ENCODE data around the gene ERCC2. TPM values are rescaled to one million over a fixed set of nuclear protein-coding genes. Genes with fewer than 3 reads are reported as not detected.
"Not testable (repeated sequence)": the region's sequence is repeated elsewhere in the genome, so short reads cannot be mapped to it uniquely, and the experiment has no call there.

ERCC2 gene
- polyA plus RNA-seq, 1 experiment, result 94.6 TPM

DNA sequence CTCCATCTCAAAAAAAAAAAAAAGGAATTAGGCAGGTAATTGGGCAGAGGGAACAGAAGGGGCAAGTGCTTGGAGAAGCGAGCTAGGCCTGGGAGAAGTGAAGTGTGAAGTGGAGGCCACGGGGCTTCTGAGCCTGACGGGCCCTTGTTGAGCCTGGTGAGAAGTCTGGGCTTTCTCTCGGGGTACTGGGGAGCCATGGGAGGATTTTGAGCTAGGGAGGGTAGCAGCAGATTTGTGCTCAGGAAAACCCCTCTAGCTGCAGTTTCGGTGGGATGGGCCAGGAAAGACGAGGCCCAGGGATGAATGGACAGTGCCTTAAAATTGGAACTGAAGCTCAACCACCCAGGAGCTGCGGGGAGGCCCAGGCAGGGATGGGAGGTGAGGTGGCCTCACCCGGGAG lies 44.1 kb upstream of the ERCC2 start:
- H3K36me3 ChIP-seq (ENCODE audit: control insufficient read depth, insufficient read depth, low read length), result peaks cover 16% of the 10 kb centered on the region
- POLR2A ChIA-PET, result no interaction called here
- CTCF ChIA-PET, result interaction anchor here (0.6 to 2.5 kb wide), 4 partner anchors 13 to 1830 kb away, joined by 3 to 9 read pairs (median 4); no protein-coding TSS in a partner anchor
- TF ChIP-seq, protein P1, sequence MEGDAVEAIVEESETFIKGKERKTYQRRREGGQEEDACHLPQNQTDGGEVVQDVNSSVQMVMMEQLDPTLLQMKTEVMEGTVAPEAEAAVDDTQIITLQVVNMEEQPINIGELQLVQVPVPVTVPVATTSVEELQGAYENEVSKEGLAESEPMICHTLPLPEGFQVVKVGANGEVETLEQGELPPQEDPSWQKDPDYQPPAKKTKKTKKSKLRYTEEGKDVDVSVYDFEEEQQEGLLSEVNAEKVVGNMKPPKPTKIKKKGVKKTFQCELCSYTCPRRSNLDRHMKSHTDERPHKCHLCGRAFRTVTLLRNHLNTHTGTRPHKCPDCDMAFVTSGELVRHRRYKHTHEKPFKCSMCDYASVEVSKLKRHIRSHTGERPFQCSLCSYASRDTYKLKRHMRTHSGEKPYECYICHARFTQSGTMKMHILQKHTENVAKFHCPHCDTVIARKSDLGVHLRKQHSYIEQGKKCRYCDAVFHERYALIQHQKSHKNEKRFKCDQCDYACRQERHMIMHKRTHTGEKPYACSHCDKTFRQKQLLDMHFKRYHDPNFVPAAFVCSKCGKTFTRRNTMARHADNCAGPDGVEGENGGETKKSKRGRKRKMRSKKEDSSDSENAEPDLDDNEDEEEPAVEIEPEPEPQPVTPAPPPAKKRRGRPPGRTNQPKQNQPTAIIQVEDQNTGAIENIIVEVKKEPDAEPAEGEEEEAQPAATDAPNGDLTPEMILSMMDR (IDR thresholded peaks at IDR 0.05; ENCODE audit: insufficient read depth, low read depth, low read length), result no peak
- DNase-seq (ENCODE audit: low read depth), result no peak
- H3K27me3 ChIP-seq (ENCODE audit: control insufficient read depth, insufficient read depth, low read length), result no peaks in the 10 kb centered on the region
- no peak overlapping the region for H3K4me3 ChIP-seq (ENCODE audit: low read depth, low read length)

DNA sequence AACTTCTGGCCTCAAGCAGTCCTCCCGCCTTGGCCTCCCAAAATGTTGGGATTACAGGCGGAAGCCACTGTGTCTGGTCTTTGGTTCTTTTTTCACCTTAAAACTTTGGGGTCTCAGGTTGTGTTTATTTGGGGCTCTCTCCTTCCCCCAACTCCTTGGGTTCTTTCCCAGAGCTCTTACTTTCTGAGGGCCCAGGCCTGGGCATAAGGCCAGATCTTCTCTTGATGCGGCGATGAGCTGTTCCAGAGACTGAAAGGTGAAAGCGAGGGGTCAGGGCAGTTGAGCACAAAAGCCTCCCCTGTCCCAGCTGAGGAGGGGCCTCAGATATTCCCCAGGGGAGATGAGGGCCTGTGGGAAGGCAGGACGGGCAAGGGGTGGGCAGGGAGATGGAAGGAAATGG lies 43.1 kb upstream of the ERCC2 start:
- Histone ChIP-seq H3K4me3 (ENCODE audit: low read depth, low read length) (no peak overlapping the region), H3K27me3 (ENCODE audit: control insufficient read depth, insufficient read depth, low read length) (no peaks in the 10 kb centered on the region), H3K36me3 (ENCODE audit: control insufficient read depth, insufficient read depth, low read length) (peaks cover 16% of the 10 kb centered on the region)
- TF ChIP-seq, protein P1 (IDR thresholded peaks at IDR 0.05; ENCODE audit: insufficient read depth, low read depth, low read length), result no peak
- DNase-seq (ENCODE audit: low read depth), result no peak
- ChIA-PET POLR2A (interaction anchor here (0.6 kb wide), 1 partner anchor 8 kb away, joined by 3 read pairs; no protein-coding TSS in a partner anchor), CTCF (interaction anchor here (1.2 to 1.4 kb wide), 3 partner anchors 9 to 72 kb away, joined by 4 read pairs; partner anchors contain the start of gene PPP1R13L)

DNA sequence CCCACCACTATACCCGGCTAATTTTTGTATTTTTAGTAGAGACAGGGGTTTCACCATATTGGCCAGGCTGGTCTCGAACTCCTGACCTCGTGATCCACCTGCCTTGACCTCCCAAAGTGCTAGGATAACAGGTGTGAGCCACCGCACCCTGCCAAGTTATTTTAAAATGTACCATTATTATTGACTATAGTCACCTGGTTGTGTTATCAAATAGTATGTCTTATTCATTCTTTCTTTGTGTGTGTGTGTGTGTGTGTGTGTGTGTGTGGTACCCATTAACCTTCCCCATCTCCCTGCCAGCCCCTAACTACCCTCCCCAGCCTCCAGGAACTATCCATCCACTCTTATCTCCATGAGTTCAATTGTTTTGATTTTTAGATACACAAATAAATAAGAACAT lies 40.0 kb upstream of the ERCC2 start:
- POLR2A ChIA-PET; H3K4me3 ChIP-seq (ENCODE audit: low read depth, low read length); H3K27me3 ChIP-seq (ENCODE audit: control insufficient read depth, insufficient read depth, low read length); CTCF ChIA-PET; DNase-seq (ENCODE audit: low read depth): not testable (repeated sequence)
- H3K36me3 ChIP-seq (ENCODE audit: control insufficient read depth, insufficient read depth, low read length), result peaks cover 14% of the 10 kb centered on the region

DNA sequence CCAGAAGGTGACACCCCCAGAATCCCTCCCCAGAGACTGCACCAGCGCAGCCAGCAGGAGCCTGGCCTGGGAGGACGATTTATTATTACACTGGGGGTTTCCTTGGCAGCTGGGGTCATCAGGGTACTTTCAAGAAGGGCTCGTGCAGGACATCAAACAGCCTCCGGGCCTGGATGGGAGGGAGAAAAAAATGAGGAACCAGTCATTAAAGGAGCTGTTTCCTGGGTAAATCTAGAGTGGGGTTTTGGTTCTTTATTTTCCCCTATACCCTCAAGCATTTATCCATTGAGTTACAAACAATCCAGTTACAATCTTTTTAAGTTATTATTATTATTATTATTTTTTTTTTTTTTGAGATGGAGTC lies 39.2 kb upstream of the ERCC2 start:
- ChIA-PET CTCF (no interaction called here), POLR2A (no interaction called here)
- Histone ChIP-seq H3K4me3 (ENCODE audit: low read depth, low read length) (no peak overlapping the region), H3K27me3 (ENCODE audit: control insufficient read depth, insufficient read depth, low read length) (no peaks in the 10 kb centered on the region), H3K36me3 (ENCODE audit: control insufficient read depth, insufficient read depth, low read length) (peaks cover 10% of the 10 kb centered on the region)
- DNase-seq (ENCODE audit: low read depth), result no peak
- TF ChIP-seq, protein P1 (IDR thresholded peaks at IDR 0.05; ENCODE audit: insufficient read depth, low read depth, low read length), result no peak

DNA sequence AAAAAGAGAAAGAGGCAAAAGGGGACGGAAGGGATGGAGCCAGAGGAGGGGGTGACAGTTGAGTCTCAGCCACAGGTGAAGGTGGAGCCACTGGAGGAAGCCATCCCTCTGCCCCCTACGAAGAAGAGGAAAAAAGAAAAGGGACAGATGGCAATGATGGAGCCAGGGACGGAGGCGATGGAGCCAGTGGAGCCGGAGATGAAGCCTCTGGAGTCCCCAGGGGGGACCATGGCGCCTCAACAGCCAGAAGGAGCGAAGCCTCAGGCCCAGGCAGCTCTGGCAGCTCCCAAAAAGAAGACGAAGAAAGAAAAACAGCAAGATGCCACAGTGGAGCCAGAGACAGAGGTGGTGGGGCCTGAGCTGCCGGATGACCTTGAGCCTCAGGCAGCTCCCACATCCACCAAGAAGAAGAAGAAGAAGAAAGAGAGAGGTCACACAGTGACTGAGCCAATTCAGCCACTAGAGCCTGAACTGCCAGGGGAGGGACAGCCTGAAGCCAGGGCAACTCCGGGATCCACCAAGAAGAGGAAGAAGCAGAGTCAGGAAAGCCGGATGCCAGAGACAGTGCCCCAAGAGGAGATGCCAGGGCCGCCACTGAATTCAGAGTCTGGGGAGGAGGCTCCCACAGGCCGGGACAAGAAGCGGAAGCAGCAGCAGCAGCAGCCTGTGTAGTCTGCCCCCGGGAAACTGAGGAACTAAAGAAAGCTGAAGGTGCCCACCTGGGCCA lies 38.6 kb upstream of the ERCC2 start:
- H3K36me3 ChIP-seq (ENCODE audit: control insufficient read depth, insufficient read depth, low read length), result peaks cover 7% of the 10 kb centered on the region
- TF ChIP-seq, protein P1 (IDR thresholded peaks at IDR 0.05; ENCODE audit: insufficient read depth, low read depth, low read length), result no peak
- DNase-seq (ENCODE audit: low read depth), result no peak
- ChIA-PET POLR2A (no interaction called here), CTCF (no interaction called here)
- no peaks in the 10 kb centered on the region for H3K27me3 ChIP-seq (ENCODE audit: control insufficient read depth, insufficient read depth, low read length)
- no peak overlapping the region for H3K4me3 ChIP-seq (ENCODE audit: low read depth, low read length)

DNA sequence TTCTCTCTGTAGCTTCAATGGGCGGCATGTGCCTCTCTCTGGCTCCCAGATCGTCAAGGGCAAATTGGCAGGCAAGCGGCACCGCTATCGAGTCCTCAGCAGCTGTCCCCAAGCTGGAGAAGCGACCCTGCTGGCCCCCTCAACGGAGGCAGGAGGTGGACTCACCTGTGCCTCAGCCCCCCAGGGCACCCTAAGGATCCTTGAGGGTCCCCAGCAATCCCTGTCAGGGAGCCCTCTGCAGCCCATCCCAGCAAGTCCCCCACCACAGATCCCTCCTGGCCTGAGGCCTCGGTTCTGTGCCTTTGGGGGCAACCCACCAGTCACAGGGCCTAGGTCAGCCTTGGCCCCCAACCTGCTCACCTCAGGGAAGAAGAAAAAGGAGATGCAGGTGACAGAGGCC lies 37.7 kb upstream of the ERCC2 start:
- POLR2A ChIA-PET, result no interaction called here
- no peak overlapping the region for H3K4me3 ChIP-seq (ENCODE audit: low read depth, low read length)
- TF ChIP-seq, protein P1 (IDR thresholded peaks at IDR 0.05; ENCODE audit: insufficient read depth, low read depth, low read length), result no peak
- CTCF ChIA-PET, result interaction anchor here (1.0 kb wide), 1 partner anchor 78 kb away, joined by 3 read pairs; no protein-coding TSS in a partner anchor
- peaks cover under 1% of the 10 kb centered on the region; the same call in 1 of the 2 replicates for H3K36me3 ChIP-seq (ENCODE audit: control insufficient read depth, insufficient read depth, low read length)
- no peaks in the 10 kb centered on the region for H3K27me3 ChIP-seq (ENCODE audit: control insufficient read depth, insufficient read depth, low read length)
- no peak for DNase-seq (ENCODE audit: low read depth)

DNA sequence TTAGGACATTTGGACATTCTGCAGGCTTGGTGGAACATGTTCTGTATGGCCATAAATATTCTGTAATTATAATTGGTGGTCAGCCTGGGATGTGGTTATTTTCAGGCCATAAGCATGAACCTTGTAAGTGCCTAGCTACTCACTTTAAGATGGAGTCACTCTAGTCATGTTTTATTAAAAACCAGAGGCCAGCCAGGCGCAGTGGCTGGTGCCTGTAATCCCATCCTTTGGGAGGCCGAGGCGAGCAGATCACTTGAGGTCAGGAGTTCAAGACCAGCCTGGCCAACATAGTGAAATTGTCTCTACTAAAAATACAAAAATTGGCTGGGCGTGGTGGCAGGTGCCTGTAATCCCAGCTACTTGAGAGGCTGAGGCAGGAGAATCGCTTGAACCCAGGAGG lies 37.2 kb upstream of the ERCC2 start:
- POLR2A ChIA-PET, result not testable (repeated sequence)

More for the DNA sequence above, 37.2 kb upstream of the ERCC2 start:
- CTCF ChIA-PET, result interaction anchor here (1.0 kb wide), 1 partner anchor 78 kb away, joined by 3 read pairs; no protein-coding TSS in a partner anchor
- H3K27me3 ChIP-seq (ENCODE audit: control insufficient read depth, insufficient read depth, low read length); H3K4me3 ChIP-seq (ENCODE audit: low read depth, low read length); DNase-seq (ENCODE audit: low read depth); H3K36me3 ChIP-seq (ENCODE audit: control insufficient read depth, insufficient read depth, low read length): not testable (repeated sequence)

All from BJ (cell line).